ENCODE measurements around the gene GCNT2.
"Not testable (repeated sequence)": the region's sequence is repeated elsewhere in the genome, so short reads cannot be mapped to it uniquely, and the experiment has no call there.

GCNT2 gene

DNA sequence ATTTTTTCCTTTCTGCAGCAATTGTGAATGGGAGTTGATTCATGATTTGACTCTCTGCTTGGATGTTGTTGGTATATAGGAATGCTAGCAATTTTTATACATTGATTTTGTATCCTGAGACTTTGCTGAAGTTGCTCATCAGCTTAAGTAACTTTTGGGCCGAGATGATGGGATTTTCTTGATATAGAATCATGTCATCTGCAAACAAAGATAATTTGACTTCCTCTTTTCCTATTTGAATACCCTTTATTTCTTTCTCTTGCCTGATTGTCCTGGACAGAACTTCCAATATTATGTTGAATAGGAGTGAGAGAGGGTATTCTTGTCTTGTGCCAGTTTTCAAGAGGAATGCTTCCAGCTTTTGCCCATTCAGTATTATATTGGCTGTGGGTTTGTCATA lies 144.4 kb downstream of the GCNT2 start:
- not testable (repeated sequence) for DNase-seq

DNA sequence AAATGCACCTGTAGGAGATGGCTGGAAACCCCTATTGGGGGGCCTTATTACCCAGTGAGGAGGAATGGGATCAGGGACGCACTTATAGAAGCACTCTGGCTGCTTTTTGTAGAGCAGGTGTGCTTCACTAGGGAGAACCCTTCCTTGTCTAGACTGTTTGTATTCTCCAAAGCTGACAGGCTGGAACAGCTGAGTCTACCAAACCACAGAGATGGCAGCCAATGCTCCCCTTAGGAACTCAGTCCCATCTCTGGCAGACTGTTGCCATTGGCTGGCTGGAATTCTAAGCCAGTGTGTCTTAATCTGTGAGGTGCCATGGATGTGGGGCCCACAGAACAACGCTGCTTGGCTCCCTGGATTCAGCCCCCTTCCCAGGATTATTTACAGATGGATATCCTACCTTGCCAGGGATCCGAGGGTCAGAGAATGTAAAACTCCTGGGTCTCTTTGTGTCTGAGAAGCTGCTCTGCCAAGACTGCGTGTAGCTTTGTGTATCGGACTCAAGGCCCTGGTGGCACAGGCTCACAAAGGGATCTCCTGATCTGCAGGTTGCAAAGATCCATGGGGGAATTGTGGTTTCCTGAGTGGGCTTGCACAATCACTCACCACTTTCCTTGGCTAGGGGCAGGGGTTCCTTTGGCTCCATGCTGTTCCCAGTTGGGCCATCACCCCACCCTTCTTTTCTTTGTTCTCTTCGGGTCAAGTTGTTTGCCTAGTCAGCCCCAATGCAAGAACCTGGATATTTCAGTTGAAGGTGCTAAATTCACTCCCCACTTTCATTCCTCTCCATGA lies 147.2 kb downstream of the GCNT2 start:
- no peak for DNase-seq

DNA sequence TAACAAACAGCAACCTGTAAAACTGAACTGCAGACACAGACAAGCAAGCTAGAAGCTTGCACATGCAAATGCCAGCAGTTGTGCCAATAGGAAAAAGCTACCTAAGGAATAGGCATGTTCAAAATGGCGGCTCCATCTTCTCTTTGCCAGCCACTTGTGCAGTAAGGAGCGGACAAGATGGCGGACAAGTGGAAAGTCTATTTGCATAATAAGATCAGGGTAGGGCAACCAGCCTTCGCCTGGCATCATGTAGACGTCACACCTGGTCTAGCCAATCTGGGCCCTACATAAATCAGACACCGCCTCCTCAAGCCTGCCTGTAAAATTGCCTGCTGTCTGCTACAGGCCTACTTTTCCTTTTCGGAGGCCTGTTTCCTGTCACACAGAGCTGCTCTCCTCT lies 155.3 kb downstream of the GCNT2 start:
- no peak for DNase-seq

DNA sequence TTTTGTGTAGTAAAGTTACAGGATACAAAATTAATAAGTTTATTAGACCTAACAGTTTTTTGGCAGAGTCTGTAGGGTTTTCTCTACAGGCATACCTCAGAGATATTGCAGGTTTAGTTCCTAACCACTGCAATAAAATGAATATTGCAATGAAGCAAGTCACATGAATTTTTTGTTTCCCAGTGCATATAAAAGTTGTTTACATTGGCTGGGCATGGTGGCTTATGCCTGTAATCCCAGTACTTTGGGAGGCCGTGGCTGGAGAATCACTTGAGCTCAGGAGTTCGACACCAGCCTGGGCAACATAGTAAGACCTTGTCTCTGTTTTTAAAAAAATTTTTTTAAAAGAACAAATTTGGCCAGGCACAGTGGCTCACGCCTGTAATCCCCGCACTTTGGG lies 157.3 kb downstream of the GCNT2 start:
- DNase-seq: no peak
